Mucosa of stomach (tissue), 1 donor: ENCODE measurements around the gene AGO3.

Experiments
- H3K27me3 ChIP-seq: one replicate; pipeline ENCODE4 v1.7.0; 2013; ENCODE audit warnings: mild to moderate bottlenecking, low read length; ENCODE audit not compliant: control insufficient read depth, insufficient read depth
- H3K36me3 ChIP-seq: one replicate; pipeline ENCODE4 v1.7.0; 2013; ENCODE audit warnings: low read length; ENCODE audit not compliant: control insufficient read depth, insufficient read depth
- H3K4me1 ChIP-seq: one replicate; pipeline ENCODE4 v1.7.0; 2013; ENCODE audit warnings: mild to moderate bottlenecking, low read length; ENCODE audit not compliant: control insufficient read depth, insufficient read depth
- H3K4me3 ChIP-seq: one replicate; pipeline ENCODE4 v1.7.0; 2013; ENCODE audit warnings: low read length
- H3K9ac ChIP-seq: one replicate; pipeline ENCODE4 v1.7.0; 2013; ENCODE audit warnings: mild to moderate bottlenecking, low read length, moderate library complexity
- H3K9me3 ChIP-seq: one replicate; pipeline ENCODE4 v1.7.0; 2013; ENCODE audit warnings: mild to moderate bottlenecking, low read length, moderate library complexity; ENCODE audit not compliant: control insufficient read depth
- donor health status: Pancreatic carcinoma.

AGO3 gene

DNA sequence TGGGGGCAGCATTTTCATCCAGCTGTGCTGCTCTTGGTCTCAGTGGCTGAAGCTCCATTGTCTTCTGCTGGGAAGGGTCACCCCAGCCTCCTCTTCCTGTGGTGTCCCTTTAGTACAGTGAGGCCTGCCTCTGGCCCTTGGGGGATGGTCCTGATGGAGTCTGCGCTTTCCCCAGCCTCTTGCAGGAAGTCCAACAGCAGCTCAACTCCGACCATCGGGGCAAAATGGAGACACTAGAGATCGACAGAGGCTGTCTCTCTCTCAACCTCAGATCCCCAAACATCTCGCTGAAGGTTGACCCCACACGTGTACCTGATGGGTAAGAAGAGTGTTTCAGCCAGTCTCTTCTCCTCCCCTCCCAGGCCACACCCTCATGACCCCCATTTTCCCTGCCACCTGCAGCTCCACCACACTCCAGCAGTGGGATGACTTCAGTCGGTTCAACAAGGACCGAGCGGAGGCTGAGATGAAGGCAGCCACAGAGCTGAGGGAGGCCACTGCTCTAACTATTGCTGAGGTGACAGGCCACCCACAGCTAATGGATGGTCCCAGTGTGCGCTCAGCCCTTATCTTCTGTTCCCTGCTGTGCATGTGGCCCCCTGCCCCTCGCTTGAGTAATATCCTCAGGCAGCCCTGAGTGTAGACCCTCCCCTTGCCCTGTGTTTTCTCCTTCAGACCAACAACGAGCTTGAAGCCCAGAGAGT is 155.8 kb downstream of the AGO3 start:
- Histone ChIP-seq H3K27me3 (peaks cover 20% of the 10 kb centered on the region), H3K4me3 (no peak overlapping the region), H3K36me3 (peaks cover 3% of the 10 kb centered on the region), H3K9me3 (no peaks in the 10 kb centered on the region), H3K9ac (no peak overlapping the region), H3K4me1 (peaks cover 13% of the 10 kb centered on the region)

GRCh38 chr1:36087233-36088123 is 156.6 kb downstream of the AGO3 start:
- H3K4me1 ChIP-seq: peaks cover 13% of the 10 kb centered on the region
- H3K36me3 ChIP-seq: peaks cover 9% of the 10 kb centered on the region
- no peak overlapping the region for H3K9ac ChIP-seq
- peaks cover 17% of the 10 kb centered on the region for H3K27me3 ChIP-seq
- H3K4me3 ChIP-seq: no peak overlapping the region
- no peaks in the 10 kb centered on the region for H3K9me3 ChIP-seq

DNA sequence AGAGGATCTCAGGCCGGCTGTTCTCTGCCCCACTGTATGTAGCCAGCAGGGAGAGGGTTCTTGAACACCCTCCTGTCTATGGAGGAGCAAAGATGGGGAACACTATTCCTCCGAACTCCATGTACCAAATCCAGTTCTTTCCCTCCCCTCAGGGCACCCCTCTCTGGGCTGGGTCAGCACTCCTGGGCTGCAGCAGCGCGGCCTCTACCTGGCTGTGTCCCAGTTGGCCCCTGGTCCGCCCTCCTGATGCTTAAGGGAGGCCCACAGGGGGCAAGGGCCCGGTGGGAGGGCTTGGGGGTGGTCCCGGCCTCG is 157.3 kb downstream of the AGO3 start:
- peaks cover 16% of the 10 kb centered on the region for H3K36me3 ChIP-seq
- peaks cover 17% of the 10 kb centered on the region for H3K27me3 ChIP-seq
- H3K9ac ChIP-seq: peak overlapping the region; percentile 79
- H3K9me3 ChIP-seq: no peaks in the 10 kb centered on the region
- H3K4me3 ChIP-seq: peak overlapping the region; percentile 24
- peaks cover 13% of the 10 kb centered on the region for H3K4me1 ChIP-seq

DNA sequence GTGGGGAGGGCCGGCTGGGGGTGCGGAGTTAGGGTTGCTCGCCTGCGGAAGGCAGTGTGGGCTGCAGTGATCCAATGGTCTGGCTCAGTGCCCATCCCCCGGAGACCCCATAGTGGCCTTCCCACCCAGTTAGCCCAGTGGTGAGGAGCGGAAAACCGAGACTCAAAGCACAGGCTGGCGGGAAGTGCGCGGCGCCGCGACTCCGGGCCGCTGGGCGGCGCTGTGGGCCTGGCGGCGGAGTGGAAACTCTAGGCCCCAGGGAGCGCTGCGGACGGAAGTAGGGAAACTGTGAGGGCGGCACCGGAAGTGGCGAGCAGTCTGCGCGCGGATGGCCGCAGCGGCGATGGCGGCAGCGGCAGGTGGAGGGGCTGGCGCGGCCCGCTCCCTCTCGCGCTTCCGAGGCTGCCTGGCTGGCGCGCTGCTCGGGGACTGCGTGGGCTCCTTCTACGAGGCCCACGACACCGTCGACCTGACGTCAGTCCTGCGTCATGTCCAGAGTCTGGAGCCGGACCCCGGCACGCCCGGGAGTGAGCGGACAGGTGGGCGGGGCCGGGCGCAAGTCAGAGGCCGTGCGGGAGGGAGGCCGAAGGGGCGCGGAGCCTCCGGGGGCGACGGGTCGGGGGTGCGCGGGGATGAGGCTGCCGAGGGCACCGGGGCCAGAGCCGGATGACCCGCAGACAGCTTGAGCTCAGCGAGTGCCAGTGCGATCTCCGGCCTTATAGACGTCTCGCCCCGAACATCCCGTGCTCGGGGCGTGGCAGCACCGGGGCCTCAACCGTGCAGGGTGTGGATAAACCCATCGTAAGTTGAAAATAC is 157.9 kb downstream of the AGO3 start, which contains the start of gene ADPRS:
Gene ADPRS, plus strand, starts transcription at position 316 of the 816 bp plus-strand sequence. Its CDS starts 13 bp downstream, at position 329.
- Histone ChIP-seq H3K36me3 (peaks cover 19% of the 10 kb centered on the region), H3K27me3 (peaks cover 14% of the 10 kb centered on the region), H3K9ac (peak within 1 kb of the TSS; percentile 79), H3K4me1 (peaks cover 13% of the 10 kb centered on the region), H3K9me3 (no peaks in the 10 kb centered on the region), H3K4me3 (peak within 1 kb of the TSS; percentile 24)

GRCh38 chr1:36089393-36090121 is 158.7 kb downstream of the AGO3 start:
- peak overlapping the region; percentile 79 for H3K9ac ChIP-seq
- H3K4me3 ChIP-seq: peak overlapping the region; percentile 24
- no peaks in the 10 kb centered on the region for H3K9me3 ChIP-seq
- H3K36me3 ChIP-seq: peaks cover 19% of the 10 kb centered on the region
- H3K27me3 ChIP-seq: peaks cover 6% of the 10 kb centered on the region
- peaks cover 8% of the 10 kb centered on the region for H3K4me1 ChIP-seq

GRCh38 chr1:36091141-36091540 is 160.2 kb downstream of the AGO3 start:
- Histone ChIP-seq H3K4me3 (no peak overlapping the region), H3K27me3 (no peaks in the 10 kb centered on the region), H3K4me1 (peaks cover 5% of the 10 kb centered on the region), H3K9ac (no peak overlapping the region), H3K36me3 (peaks cover 19% of the 10 kb centered on the region), H3K9me3 (no peaks in the 10 kb centered on the region)

GRCh38 chr1:36091698-36092097 is 160.8 kb downstream of the AGO3 start:
- peaks cover 19% of the 10 kb centered on the region for H3K36me3 ChIP-seq
- no peaks in the 10 kb centered on the region for H3K27me3 ChIP-seq
- no peak overlapping the region for H3K4me3 ChIP-seq
- no peaks in the 10 kb centered on the region for H3K9me3 ChIP-seq
- no peak overlapping the region for H3K9ac ChIP-seq
- peaks cover 5% of the 10 kb centered on the region for H3K4me1 ChIP-seq

DNA sequence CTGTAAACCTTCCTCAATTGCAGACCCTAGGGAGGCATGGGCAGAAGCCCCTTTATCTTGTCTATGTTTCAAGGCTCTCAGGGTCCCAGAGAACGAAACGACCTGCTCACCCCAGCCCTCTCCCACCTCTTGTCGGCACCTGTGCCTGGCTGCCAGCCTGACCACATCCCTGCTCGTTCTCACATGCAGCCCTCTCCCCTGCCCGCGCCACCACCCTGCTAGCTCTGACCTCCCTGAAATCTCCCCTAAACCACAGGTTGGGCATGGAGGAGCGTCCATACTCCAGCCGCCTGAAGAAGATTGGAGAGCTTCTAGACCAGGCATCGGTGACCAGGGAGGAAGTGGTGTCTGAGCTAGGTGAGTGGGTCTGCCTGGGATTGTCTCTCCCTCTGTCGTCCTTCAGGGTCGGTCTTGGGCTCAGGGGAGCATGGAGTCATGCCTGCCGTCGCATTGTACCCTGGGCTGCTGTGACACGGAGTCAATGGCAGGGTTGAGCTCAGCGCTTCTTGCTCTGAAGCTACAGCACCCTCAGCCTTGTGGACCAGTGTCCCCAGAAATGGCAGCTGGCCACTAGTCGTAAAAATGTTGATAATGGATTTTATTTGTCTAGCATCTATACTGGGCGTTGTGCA is 161.4 kb downstream of the AGO3 start:
- H3K27me3 ChIP-seq: no peaks in the 10 kb centered on the region
- peaks cover 19% of the 10 kb centered on the region for H3K36me3 ChIP-seq
- H3K9ac ChIP-seq: no peak overlapping the region
- no peak overlapping the region for H3K4me3 ChIP-seq
- peaks cover 5% of the 10 kb centered on the region for H3K4me1 ChIP-seq
- H3K9me3 ChIP-seq: no peaks in the 10 kb centered on the region

DNA sequence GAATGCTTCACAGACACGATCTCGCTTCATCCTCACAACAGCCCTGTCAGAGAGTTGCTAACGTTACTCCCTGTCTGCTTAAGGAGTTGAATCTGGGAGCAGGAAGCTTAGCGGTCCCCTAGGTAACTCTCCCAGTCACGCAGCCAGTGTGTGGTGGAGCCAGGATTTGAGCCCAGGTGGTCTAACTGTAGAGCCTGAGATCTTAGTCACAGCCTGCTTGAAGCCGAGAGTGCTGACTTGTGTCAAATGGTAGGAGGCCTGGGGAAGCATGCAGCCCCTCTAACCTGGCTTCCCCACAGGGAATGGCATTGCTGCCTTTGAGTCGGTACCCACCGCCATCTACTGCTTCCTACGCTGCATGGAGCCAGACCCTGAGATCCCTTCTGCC is 161.9 kb downstream of the AGO3 start:
- Histone ChIP-seq H3K4me1 (peaks cover 5% of the 10 kb centered on the region), H3K36me3 (peaks cover 19% of the 10 kb centered on the region), H3K9me3 (no peaks in the 10 kb centered on the region), H3K27me3 (no peaks in the 10 kb centered on the region), H3K4me3 (no peak overlapping the region), H3K9ac (no peak overlapping the region)

DNA sequence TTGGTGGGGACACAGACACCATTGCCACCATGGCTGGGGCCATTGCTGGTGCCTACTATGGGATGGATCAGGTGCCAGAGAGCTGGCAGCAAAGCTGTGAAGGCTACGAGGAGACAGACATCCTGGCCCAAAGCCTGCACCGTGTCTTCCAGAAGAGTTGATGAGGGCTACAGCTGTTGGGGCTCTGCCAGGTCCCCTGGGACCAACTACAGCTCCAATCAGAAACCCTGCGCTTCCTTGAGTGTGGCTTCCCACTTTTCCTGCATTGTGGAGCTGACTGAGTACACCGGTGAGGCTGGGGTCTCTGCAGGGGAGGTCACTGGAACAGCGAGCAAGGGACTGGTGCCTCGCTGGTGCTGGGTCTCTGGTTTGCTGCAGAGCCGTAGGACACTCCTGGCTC is 162.3 kb downstream of the AGO3 start:
- H3K36me3 ChIP-seq: peaks cover 19% of the 10 kb centered on the region
- H3K27me3 ChIP-seq: no peaks in the 10 kb centered on the region
- H3K9ac ChIP-seq: no peak overlapping the region
- H3K4me1 ChIP-seq: peaks cover 4% of the 10 kb centered on the region
- H3K9me3 ChIP-seq: no peaks in the 10 kb centered on the region
- no peak overlapping the region for H3K4me3 ChIP-seq

DNA sequence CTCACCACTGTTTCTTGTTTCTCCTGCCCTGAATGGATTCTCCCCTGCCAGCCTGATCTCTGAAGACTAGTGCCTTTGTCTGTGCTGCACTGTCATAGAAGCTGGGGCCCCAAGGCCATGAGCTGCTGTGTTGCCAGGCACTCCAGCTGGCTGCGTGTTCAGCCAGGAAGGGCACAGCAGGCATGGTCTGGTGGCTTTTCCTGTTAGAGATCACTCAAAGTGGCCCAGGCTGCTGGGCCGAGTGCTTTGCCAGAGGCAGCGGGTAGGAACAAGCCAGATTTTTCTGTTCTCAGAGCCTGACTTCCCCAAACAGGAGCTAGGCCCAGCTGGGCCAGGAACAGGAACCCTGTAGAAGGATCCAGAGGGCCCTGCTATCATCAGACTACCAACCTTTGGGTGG is 163.0 kb downstream of the AGO3 start:
- H3K4me1 ChIP-seq: no peaks in the 10 kb centered on the region
- H3K27me3 ChIP-seq: no peaks in the 10 kb centered on the region
- H3K9ac ChIP-seq: no peak overlapping the region
- peaks cover 19% of the 10 kb centered on the region for H3K36me3 ChIP-seq
- H3K4me3 ChIP-seq: no peak overlapping the region
- H3K9me3 ChIP-seq: no peaks in the 10 kb centered on the region
